H1 (cell line): ENCODE measurements around the gene HMG20A. TPM values are rescaled to one million over a fixed set of nuclear protein-coding genes. Genes with fewer than 3 reads are reported as not detected.
"Not testable (repeated sequence)": the region's sequence is repeated elsewhere in the genome, so short reads cannot be mapped to it uniquely, and the experiment has no call there.

Source experiments
- CTCF ChIA-PET: fragments of 300-600 bp; sonication (Branson Sonifier 250); formaldehyde crosslinking; loops from one replicate; lab custom pipeline; 2021; ENCODE audit not compliant: partially characterized antibody; lab: Charles Lee
- POLR2A ChIA-PET: fragments of 300-600 bp; sonication (Branson Sonifier 250); formaldehyde crosslinking; loops from one replicate; lab custom pipeline; 2021; ENCODE audit warnings: inconsistent platforms; ENCODE audit not compliant: partially characterized antibody; lab: Charles Lee
- DNase-seq, 2 experiments: peaks; one replicate each; pipeline versions ENCODE4 v3.0.0 to v3.0.0-alpha.2; 2010 to 2022; ENCODE audit warnings: low spot score in 2 of 2, low read depth in 1 of 2, mixed read lengths in 1 of 2
- FAIRE-seq: peaks from 2 replicates; lab custom pipeline; 2011; peaks lifted over from hg19 to GRCh38; lab: Jason Lieb, UNC
- H2AFZ ChIP-seq: 2 replicates; pipeline ENCODE4 v1.8.1; 2012; ENCODE audit warnings: low read length, inconsistent platforms
- H2AK5ac ChIP-seq: 2 replicates; pipeline ENCODE4 v1.6.1; 2013; ENCODE audit warnings: low read depth, low read length
- H2BK120ac ChIP-seq: replicated peaks from 2 replicates; pipeline ENCODE3; 2013; ENCODE audit warnings: low read depth, low read length, inconsistent platforms
- H2BK12ac ChIP-seq: 2 replicates; pipeline ENCODE4 v1.6.1; 2013; ENCODE audit warnings: low read depth, low read length
- H2BK15ac ChIP-seq: 2 replicates; pipeline ENCODE4 v1.6.1; 2013; ENCODE audit warnings: low read length
- H2BK20ac ChIP-seq: 2 replicates; pipeline ENCODE4 v1.6.1; 2013; ENCODE audit warnings: low read length
- H2BK5ac ChIP-seq: 2 replicates; pipeline ENCODE4 v1.6.1; 2013; ENCODE audit warnings: low read depth, low read length
- H3K14ac ChIP-seq: 2 replicates; pipeline ENCODE4 v1.6.1; 2013; ENCODE audit warnings: inconsistent platforms; ENCODE audit not compliant: insufficient read length
- H3K18ac ChIP-seq: 2 replicates; pipeline ENCODE4 v1.6.1; 2013; ENCODE audit warnings: low read length; ENCODE audit errors: extremely low read depth
- H3K23ac ChIP-seq: 2 replicates; pipeline ENCODE4 v1.6.1; 2013; ENCODE audit warnings: inconsistent platforms; ENCODE audit not compliant: insufficient read length
- H3K23me2 ChIP-seq: 2 replicates; pipeline ENCODE4 v1.6.1; 2013; ENCODE audit warnings: low read depth, low read length
- H3K27ac ChIP-seq: 2 replicates; pipeline ENCODE4 v1.6.1; 2011; ENCODE audit warnings: low read depth, low read length, inconsistent platforms
- H3K27me3 ChIP-seq, 4 experiments: replicated peaks in 1 of 4; 1 replicate in 1 of 4; 2 replicates in 3 of 4; pipeline versions ENCODE4 v1.6.1 to v1.8.1; 2011 to 2013; ENCODE audit warnings: low read length in 3 of 4, mild to moderate bottlenecking in 3 of 4, inconsistent platforms in 2 of 4, mixed read lengths in 2 of 4, moderate library complexity in 1 of 4; ENCODE audit not compliant: control insufficient read depth in 3 of 4, insufficient read depth in 3 of 4; ENCODE audit errors: extremely low read depth in 1 of 4
- H3K36me3 ChIP-seq, 4 experiments: 2 replicates each; pipeline versions ENCODE4 v1.6.1 to v1.8.1; 2011 to 2013; ENCODE audit warnings: mild to moderate bottlenecking in 4 of 4, low read length in 3 of 4, moderate library complexity in 2 of 4, control low read depth in 1 of 4, inconsistent platforms in 1 of 4; ENCODE audit not compliant: insufficient read depth in 4 of 4, control insufficient read depth in 2 of 4
- H3K4ac ChIP-seq: replicated peaks from 2 replicates; pipeline ENCODE3; 2013; ENCODE audit warnings: low read length, low read depth, mixed read lengths, inconsistent platforms; ENCODE audit not compliant: insufficient read length
- H3K4me1 ChIP-seq, 4 experiments: replicated peaks in 1 of 4; 1 replicate in 1 of 4; 2 replicates in 3 of 4; pipeline versions ENCODE4 v1.6.1 to v1.8.1; 2011 to 2013; ENCODE audit warnings: low read length in 3 of 4, inconsistent platforms in 2 of 4, mixed read lengths in 1 of 4; ENCODE audit not compliant: insufficient read depth in 4 of 4, control insufficient read depth in 3 of 4
- H3K4me2 ChIP-seq, 2 experiments: 2 replicates each; pipeline versions ENCODE4 v1.6.1 to v1.8.1; 2011 to 2013; ENCODE audit warnings: low read depth in 2 of 2, low read length in 2 of 2, control low read depth in 1 of 2, inconsistent platforms in 1 of 2, mild to moderate bottlenecking in 1 of 2; ENCODE audit not compliant: insufficient read depth in 1 of 2
- H3K4me3 ChIP-seq, 4 experiments: fragments of 200-600, 300-600 bp in 1 of 4; sonication (generic), shearing (Covaris generic), sonication (Bioruptor Twin) in 1 of 4; 2 replicates each; pipeline versions ENCODE4 v1.5.1 to v1.8.1; 2011 to 2016; ENCODE audit warnings: low read length in 4 of 4, low read depth in 3 of 4, control low read depth in 2 of 4, inconsistent platforms in 2 of 4, mild to moderate bottlenecking in 2 of 4, mixed read lengths in 1 of 4, moderate library complexity in 1 of 4; ENCODE audit not compliant: insufficient read depth in 2 of 4; ENCODE audit errors: extremely low read depth in 1 of 4
- H3K56ac ChIP-seq: replicated peaks from 2 replicates; pipeline ENCODE3; 2013; ENCODE audit warnings: low read depth, mild to moderate bottlenecking, mixed read lengths, low read length, inconsistent platforms; ENCODE audit not compliant: insufficient read length
- H3K79me1 ChIP-seq: 2 replicates; pipeline ENCODE4 v1.6.1; 2013; ENCODE audit warnings: low read depth, low read length, control low read depth
- H3K79me2 ChIP-seq, 2 experiments: 2 replicates each; pipeline versions ENCODE4 v1.6.1 to v1.8.1; 2012 to 2013; ENCODE audit warnings: low read length in 2 of 2, mild to moderate bottlenecking in 2 of 2, inconsistent platforms in 1 of 2; ENCODE audit not compliant: insufficient read depth in 2 of 2, control insufficient read depth in 1 of 2
- H3K9ac ChIP-seq, 4 experiments: replicated peaks in 1 of 4; 1 replicate in 1 of 4; 2 replicates in 3 of 4; pipeline versions ENCODE4 v1.6.1 to v1.8.1; 2011 to 2013; ENCODE audit warnings: low read depth in 3 of 4, low read length in 3 of 4, control low read depth in 2 of 4, mild to moderate bottlenecking in 2 of 4, moderate library complexity in 2 of 4, inconsistent platforms in 1 of 4; ENCODE audit errors: extremely low read depth in 1 of 4
- H3K9me3 ChIP-seq, 2 experiments: 2 replicates each; pipeline versions ENCODE4 v1.6.1 to v1.8.1; 2012 to 2013; ENCODE audit warnings: mild to moderate bottlenecking in 2 of 2, moderate library complexity in 2 of 2, control low read depth in 1 of 2, inconsistent platforms in 1 of 2, low read depth in 1 of 2, low read length in 1 of 2, mixed read lengths in 1 of 2; ENCODE audit not compliant: insufficient read depth in 2 of 2
- H4K20me1 ChIP-seq, 2 experiments: replicated peaks in 1 of 2; 2 replicates each; pipeline versions ENCODE3 to v1.8.1; 2011 to 2013; ENCODE audit warnings: inconsistent platforms in 2 of 2, low read length in 2 of 2, mild to moderate bottlenecking in 1 of 2; ENCODE audit not compliant: insufficient read depth in 2 of 2, control insufficient read depth in 1 of 2
- H4K5ac ChIP-seq: 2 replicates; pipeline ENCODE4 v1.6.1; 2013; ENCODE audit warnings: low read length, low read depth, mixed read lengths, inconsistent platforms; ENCODE audit not compliant: insufficient read length
- H4K8ac ChIP-seq: 2 replicates; pipeline ENCODE4 v1.8.0; 2013; ENCODE audit warnings: mild to moderate bottlenecking, moderate library complexity, low read length, inconsistent platforms; ENCODE audit not compliant: insufficient read depth; ENCODE audit errors: extremely low read depth
- H4K91ac ChIP-seq: replicated peaks from 2 replicates; pipeline ENCODE3; 2013; ENCODE audit warnings: low read length, mixed read lengths, inconsistent platforms; ENCODE audit not compliant: insufficient read length
- WGBS, 2 experiments: shearing (Covaris generic) in 1 of 2; methylation state at CpG; one replicate each; pipeline versions ENCODE4 v1.1.6 to v1.1.7; 2013 to 2015; ENCODE audit warnings: low lambda C conversion rate in 2 of 2, mixed read lengths in 2 of 2, inconsistent platforms in 1 of 2, low coverage in 1 of 2, missing lambda C conversion rate in 1 of 2; ENCODE audit not compliant: insufficient replicate concordance in 2 of 2, insufficient coverage in 1 of 2, insufficient read length in 1 of 2; ENCODE audit errors: extremely low coverage in 1 of 2, missing lambda C conversion rate in 1 of 2; 5-methylcytosine and 5-hydroxymethylcytosine counted together
- polyA plus RNA-seq, 7 experiments: library from polyadenylated mRNA; depleted of rRNA in 3 of 7; stranded (reverse) in 5 of 7; unstranded in 2 of 7; fragments of >200 nt in 5 of 7; fragments of 200-250 nt in 2 of 7; gene quantifications; 1 replicate in 5 of 7; 2 replicates in 1 of 7; 4 replicates in 1 of 7; pipeline versions ENCODE4 v1.2.1 to v1.2.3, GENCODE V29; 2011 to 2013; ENCODE audit warnings: missing spikeins in 2 of 7, mixed read lengths in 2 of 7
- total RNA-seq: library from RNA; stranded (reverse); fragmentation: NEBNext Ultra II Directional; extraction: Animal tissue kit (Norgen Biotek cat#: 25700); gene quantifications from 2 replicates; pipeline ENCODE4 v1.2.1, GENCODE V29; 2021

Gene HMG20A
- total and polyA plus RNA-seq, 2 of the 8 experiments (the other 6 are each of a cell fraction or from before 2014, with no cell fraction given) = 52.1 to 59.7 TPM

GRCh38 chr15:77406173-77406759 is 14.4 kb upstream of the HMG20A start:
- H3K23me2 ChIP-seq, H3K18ac ChIP-seq, H4K5ac ChIP-seq, H3K4me2 ChIP-seq, H3K4ac ChIP-seq, H2BK20ac ChIP-seq, DNase-seq, H3K23ac ChIP-seq, H4K91ac ChIP-seq, H3K36me3 ChIP-seq, H3K27ac ChIP-seq, H2BK12ac ChIP-seq, H3K9ac ChIP-seq, H3K79me1 ChIP-seq, H3K4me1 ChIP-seq, H2BK120ac ChIP-seq, H4K8ac ChIP-seq, H3K56ac ChIP-seq, H3K27me3 ChIP-seq, H2BK15ac ChIP-seq, H2BK5ac ChIP-seq, H3K9me3 ChIP-seq, H3K14ac ChIP-seq, H3K4me3 ChIP-seq, H4K20me1 ChIP-seq, FAIRE-seq, H2AFZ ChIP-seq, H2AK5ac ChIP-seq: not testable (repeated sequence)
- ChIA-PET POLR2A (interaction anchor here (1.7 kb wide), 1 partner anchor 8 kb away, joined by 7 read pairs; no protein-coding TSS in a partner anchor), CTCF (interaction anchor here (0.6 to 1.0 kb wide), 2 partner anchors 13 to 214 kb away, joined by 3 to 4 read pairs; no protein-coding TSS in a partner anchor)
- WGBS, 2 experiments = 94% methylated on average over 1 of the region's 1 CpG; no CpG with 5 or more reads in 1 of the 2 experiments
- H3K79me2 ChIP-seq = peaks cover 0 to 92% of the 10 kb centered on the region in 2 experiments; a peak in 3 of 4 replicates
